AG09319 (cell line): ENCODE results near the gene GABRQ.

Experiments used
- DNase-seq: peaks from one replicate; pipeline ENCODE4 v3.0.0-alpha.2; 2010; ENCODE audit warnings: low read depth; ENCODE audit errors: extremely low read depth
- TF ChIP-seq, protein P1 (sequence below): IDR thresholded peaks from 2 replicates; pipeline ENCODE4 v1.5.1; 2011; ENCODE audit warnings: low read depth, mild to moderate bottlenecking, inconsistent platforms, low read length, moderate library complexity

Gene GABRQ

DNA sequence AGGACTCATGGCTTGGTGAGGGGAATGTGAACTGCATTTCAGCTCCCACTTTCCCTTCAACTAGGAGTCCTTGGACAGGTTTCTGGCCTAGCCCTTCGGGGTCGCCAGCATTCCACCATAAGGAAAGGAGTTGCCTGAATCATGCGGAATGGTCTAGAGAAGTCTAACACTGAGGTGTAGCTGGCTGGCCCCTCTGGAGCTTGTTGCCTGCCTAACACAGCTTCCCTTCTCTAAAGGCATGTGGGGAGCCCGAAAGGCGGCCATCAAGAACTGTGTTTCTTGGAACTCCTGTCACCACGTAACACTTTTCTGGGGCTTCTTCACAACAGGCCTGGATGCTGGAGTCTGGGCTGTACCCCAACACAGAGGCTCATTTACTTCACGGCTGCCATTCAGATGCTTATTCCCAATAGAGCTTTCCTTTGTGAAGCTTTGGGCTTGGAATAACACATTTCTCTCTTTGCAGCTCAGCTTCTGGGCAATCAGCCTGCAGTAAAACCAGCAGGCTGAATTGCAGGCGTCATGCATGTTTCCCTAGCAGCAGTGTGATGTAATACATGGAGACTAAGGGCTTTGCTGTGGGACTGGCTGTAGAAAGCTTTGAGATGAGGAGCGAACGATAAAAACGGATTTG is 5.4 kb downstream of the GABRQ start:
- TF ChIP-seq, protein P1, sequence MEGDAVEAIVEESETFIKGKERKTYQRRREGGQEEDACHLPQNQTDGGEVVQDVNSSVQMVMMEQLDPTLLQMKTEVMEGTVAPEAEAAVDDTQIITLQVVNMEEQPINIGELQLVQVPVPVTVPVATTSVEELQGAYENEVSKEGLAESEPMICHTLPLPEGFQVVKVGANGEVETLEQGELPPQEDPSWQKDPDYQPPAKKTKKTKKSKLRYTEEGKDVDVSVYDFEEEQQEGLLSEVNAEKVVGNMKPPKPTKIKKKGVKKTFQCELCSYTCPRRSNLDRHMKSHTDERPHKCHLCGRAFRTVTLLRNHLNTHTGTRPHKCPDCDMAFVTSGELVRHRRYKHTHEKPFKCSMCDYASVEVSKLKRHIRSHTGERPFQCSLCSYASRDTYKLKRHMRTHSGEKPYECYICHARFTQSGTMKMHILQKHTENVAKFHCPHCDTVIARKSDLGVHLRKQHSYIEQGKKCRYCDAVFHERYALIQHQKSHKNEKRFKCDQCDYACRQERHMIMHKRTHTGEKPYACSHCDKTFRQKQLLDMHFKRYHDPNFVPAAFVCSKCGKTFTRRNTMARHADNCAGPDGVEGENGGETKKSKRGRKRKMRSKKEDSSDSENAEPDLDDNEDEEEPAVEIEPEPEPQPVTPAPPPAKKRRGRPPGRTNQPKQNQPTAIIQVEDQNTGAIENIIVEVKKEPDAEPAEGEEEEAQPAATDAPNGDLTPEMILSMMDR: no peak
- DNase-seq: no peak

DNA sequence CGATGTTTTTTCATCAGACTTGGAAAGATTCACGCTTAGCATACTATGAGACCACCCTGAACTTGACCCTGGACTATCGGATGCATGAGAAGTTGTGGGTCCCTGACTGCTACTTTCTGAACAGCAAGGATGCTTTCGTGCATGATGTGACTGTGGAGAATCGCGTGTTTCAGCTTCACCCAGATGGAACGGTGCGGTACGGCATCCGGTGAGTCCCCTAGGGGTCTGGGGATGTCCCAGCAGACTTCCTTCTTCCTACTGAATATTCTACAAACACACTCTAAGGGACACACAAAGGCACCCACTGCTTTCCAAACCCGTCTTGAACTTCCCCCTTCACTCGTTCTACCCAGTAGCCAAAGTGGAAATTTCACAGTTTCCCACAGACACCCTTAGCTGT is 9.3 kb downstream of the GABRQ start:
- TF ChIP-seq, protein P1: no peak
- no peak for DNase-seq

DNA sequence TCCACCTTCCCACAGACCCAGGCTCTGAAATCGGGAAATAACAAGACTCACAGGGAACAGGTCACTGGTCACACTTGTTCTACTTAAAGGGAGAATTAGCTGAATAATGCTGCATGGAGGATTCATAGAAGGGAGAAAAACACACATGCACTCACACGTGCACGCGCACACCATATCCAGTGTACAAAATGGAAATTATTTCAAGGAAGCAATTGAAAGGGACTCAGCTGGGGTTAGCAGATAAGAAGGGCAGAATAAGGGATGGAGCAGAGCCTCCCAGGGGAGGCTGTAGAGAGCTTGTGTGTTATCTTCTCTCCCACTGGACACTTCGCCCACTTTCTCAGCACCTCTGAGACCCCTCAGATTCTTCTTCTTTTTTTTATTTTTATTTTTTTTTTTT is 10.3 kb downstream of the GABRQ start:
- TF ChIP-seq, protein P1: no peak
- no peak for DNase-seq

DNA sequence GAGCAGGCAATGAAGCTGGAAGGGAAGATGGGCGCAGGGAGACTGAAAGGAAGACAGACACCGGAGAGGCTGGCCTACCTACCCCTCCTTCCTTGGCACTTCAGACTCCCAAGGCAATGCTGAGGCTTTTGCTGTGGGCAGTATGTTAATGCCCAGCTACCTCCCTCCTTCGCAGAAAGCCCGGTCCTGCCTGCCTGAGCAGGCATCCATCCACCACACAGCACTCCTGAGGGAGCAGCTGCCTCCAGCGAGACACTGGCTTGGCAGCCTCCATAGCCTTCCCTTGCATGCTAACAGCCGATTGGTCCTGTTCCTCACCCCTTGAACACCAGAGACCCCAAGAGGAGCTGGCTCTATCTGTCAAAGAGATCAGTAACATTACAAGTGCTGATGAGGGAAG is 14.4 kb downstream of the GABRQ start:
- DNase-seq: no peak
- TF ChIP-seq, protein P1: no peak

DNA sequence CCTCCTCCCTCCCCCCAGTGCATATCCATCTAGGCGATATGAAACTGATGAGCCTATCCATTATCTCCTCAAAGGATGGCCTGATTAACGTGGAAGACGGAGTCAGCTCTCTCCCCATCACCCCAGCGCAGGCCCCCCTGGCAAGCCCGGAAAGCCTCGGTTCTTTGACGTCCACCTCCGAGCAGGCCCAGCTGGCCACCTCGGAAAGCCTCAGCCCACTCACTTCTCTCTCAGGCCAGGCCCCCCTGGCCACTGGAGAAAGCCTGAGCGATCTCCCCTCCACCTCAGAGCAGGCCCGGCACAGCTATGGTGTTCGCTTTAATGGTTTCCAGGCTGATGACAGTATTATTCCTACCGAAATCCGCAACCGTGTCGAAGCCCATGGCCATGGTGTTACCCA is 14.8 kb downstream of the GABRQ start:
- TF ChIP-seq, protein P1: no peak
- no peak for DNase-seq

DNA sequence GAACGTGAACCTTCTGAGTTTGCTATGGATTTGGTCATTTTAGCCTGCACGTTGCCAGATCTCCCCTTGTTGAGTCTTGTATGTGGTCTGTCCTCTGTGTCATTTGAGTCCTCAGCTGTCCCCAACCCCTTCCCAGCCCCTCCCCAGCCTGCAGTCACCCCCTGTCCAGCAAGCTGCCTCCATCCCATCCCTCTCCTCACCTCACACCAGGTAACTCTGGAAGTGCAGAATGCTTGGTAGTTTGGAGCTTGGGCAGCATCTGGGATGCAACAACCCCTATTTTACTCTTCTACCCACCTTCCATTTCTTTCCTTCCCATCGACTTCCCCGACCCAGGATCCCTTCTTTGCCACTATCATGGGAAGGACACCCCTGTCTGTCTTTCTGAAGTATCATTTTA is 18.4 kb downstream of the GABRQ start:
- TF ChIP-seq, protein P1: no peak
- DNase-seq: no peak

DNA sequence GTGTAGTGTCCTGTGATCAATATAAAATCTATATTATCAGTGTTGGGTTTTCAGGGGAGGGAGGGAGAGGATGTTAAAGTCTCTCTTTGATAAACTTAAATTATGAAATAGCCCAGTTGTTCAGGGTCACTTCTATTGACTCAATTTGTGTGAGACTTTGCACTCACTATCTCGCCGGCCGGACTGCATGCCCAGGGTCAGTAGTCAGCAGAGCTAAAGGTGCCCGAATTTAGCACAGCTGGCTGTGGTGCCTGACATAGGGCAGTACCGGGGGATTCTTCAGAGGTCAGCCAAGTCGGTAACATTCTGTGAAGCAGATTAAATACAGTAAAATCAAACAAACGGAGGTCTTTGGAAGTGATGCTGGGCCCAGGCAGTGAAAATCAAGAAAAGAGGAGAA is 19.2 kb downstream of the GABRQ start:
- TF ChIP-seq, protein P1: no peak
- no peak for DNase-seq
